Trophoblast cell (in vitro differentiated cells and primary cell): ENCODE measurements around the gene CD81.
"Not testable (repeated sequence)": the region's sequence is repeated elsewhere in the genome, so short reads cannot be mapped to it uniquely, and the experiment has no call there.

Experiments
- DNase-seq, 2 donors: peaks; one replicate each; pipeline ENCODE4 v3.0.0-alpha.2; 2016
- H2AFZ ChIP-seq: 2 replicates; pipeline ENCODE4 v1.6.1; 2013; ENCODE audit warnings: low read length, moderate library complexity, mild to moderate bottlenecking; ENCODE audit not compliant: insufficient read depth, poor library complexity
- H2AK5ac ChIP-seq: 2 replicates; pipeline ENCODE4 v1.6.1; 2013; ENCODE audit warnings: mild to moderate bottlenecking, low read length
- H2BK120ac ChIP-seq: 2 replicates; pipeline ENCODE4 v1.6.1; 2013; ENCODE audit warnings: low read length, mild to moderate bottlenecking, moderate library complexity; ENCODE audit not compliant: insufficient read depth, poor library complexity
- H2BK12ac ChIP-seq: 2 replicates; pipeline ENCODE4 v1.6.1; 2013; ENCODE audit warnings: mild to moderate bottlenecking, low read length, moderate library complexity
- H2BK5ac ChIP-seq: 2 replicates; pipeline ENCODE4 v1.6.1; 2013; ENCODE audit warnings: low read length, low read depth, moderate library complexity, mild to moderate bottlenecking; ENCODE audit not compliant: poor library complexity
- H3K14ac ChIP-seq: 2 replicates; pipeline ENCODE4 v1.6.1; 2013; ENCODE audit warnings: mild to moderate bottlenecking, low read length
- H3K18ac ChIP-seq: 2 replicates; pipeline ENCODE4 v1.6.1; 2013; ENCODE audit warnings: mild to moderate bottlenecking, low read length
- H3K23ac ChIP-seq: 2 replicates; pipeline ENCODE4 v1.6.1; 2013; ENCODE audit warnings: low read length
- H3K27ac ChIP-seq: 2 replicates; pipeline ENCODE4 v1.5.1; 2013; ENCODE audit warnings: low read depth, mild to moderate bottlenecking, inconsistent platforms, low read length, moderate library complexity
- H3K27me3 ChIP-seq: 2 replicates; pipeline ENCODE4 v1.6.1; 2013; ENCODE audit warnings: inconsistent platforms, mild to moderate bottlenecking, low read length, moderate library complexity; ENCODE audit not compliant: insufficient read depth
- H3K36me3 ChIP-seq, 2 experiments: 1 replicate in 1 of 2; 2 replicates in 1 of 2; pipeline ENCODE4 v1.6.1; 2013; ENCODE audit warnings: low read length in 2 of 2, mild to moderate bottlenecking in 2 of 2, moderate library complexity in 1 of 2; ENCODE audit not compliant: insufficient read depth in 2 of 2, control insufficient read depth in 1 of 2
- H3K4ac ChIP-seq: 2 replicates; pipeline ENCODE4 v1.6.1; 2013; ENCODE audit warnings: low read depth, mild to moderate bottlenecking, low read length, moderate library complexity
- H3K4me1 ChIP-seq, 2 experiments: 1 replicate in 1 of 2; 2 replicates in 1 of 2; pipeline ENCODE4 v1.6.1; 2013; ENCODE audit warnings: low read length in 2 of 2, mild to moderate bottlenecking in 2 of 2, moderate library complexity in 1 of 2; ENCODE audit not compliant: insufficient read depth in 2 of 2, control insufficient read depth in 1 of 2
- H3K4me2 ChIP-seq: 2 replicates; pipeline ENCODE4 v1.6.1; 2013; ENCODE audit warnings: inconsistent platforms, mild to moderate bottlenecking, low read length, moderate library complexity
- H3K4me3 ChIP-seq: 2 replicates; pipeline ENCODE4 v1.5.1; 2013; ENCODE audit warnings: mild to moderate bottlenecking, low read depth, low read length, inconsistent platforms
- H3K79me1 ChIP-seq: one replicate; pipeline ENCODE4 v1.6.1; 2013; ENCODE audit warnings: low read length
- H3K79me2 ChIP-seq: 2 replicates; pipeline ENCODE4 v1.6.1; 2013; ENCODE audit warnings: low read length, mild to moderate bottlenecking; ENCODE audit not compliant: control insufficient read depth, insufficient read depth, poor library complexity
- H3K9ac ChIP-seq: 2 replicates; pipeline ENCODE4 v1.6.1; 2013; ENCODE audit warnings: mild to moderate bottlenecking, low read length
- H3K9me3 ChIP-seq: 2 replicates; pipeline ENCODE4 v1.6.1; 2013; ENCODE audit warnings: low read depth, mild to moderate bottlenecking, control low read depth, inconsistent platforms, low read length; ENCODE audit not compliant: insufficient read depth
- H4K12ac ChIP-seq: 2 replicates; pipeline ENCODE4 v1.6.1; 2013; ENCODE audit warnings: low read depth, mild to moderate bottlenecking, low read length, moderate library complexity
- H4K8ac ChIP-seq: 2 replicates; pipeline ENCODE4 v1.6.1; 2013; ENCODE audit warnings: low read depth, mild to moderate bottlenecking, low read length, moderate library complexity
- H4K91ac ChIP-seq: one replicate; pipeline ENCODE4 v1.6.1; 2013; ENCODE audit warnings: low read depth, mild to moderate bottlenecking, low read length, moderate library complexity
- WGBS: extraction: QIAGEN DNeasy Blood & Tissue Kit; methylation state at CpG from one replicate; pipeline ENCODE4 v1.1.7; 2013; ENCODE audit warnings: missing lambda C conversion rate; ENCODE audit not compliant: insufficient read length, insufficient coverage; ENCODE audit errors: extremely low coverage; 5-methylcytosine and 5-hydroxymethylcytosine counted together

Gene CD81

DNA sequence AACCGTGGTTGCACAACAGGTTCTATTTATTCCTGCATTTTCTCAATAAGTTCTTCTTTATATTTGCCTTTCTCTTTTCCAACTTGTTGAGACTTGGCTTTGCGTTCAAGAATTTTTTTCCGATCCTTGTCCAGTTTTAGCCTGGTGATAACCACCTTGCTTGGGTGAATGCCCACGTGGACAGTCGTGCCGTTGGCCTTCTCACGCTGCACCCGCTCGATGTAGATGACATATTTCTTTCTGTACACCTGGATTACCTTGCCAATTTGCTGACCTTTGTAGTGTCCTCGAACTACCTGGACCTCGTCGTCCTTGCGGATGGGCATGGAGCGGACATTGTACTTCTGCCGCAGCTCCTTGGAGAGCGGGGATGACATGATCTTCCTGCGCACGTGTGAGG lies 41.8 kb upstream of the CD81 start:
- not testable (repeated sequence) for H2AFZ ChIP-seq, H3K79me2 ChIP-seq, H3K18ac ChIP-seq, H3K9me3 ChIP-seq, H3K4me2 ChIP-seq, H3K23ac ChIP-seq, H4K12ac ChIP-seq, H3K4ac ChIP-seq, H2BK12ac ChIP-seq, H3K36me3 ChIP-seq, H2AK5ac ChIP-seq, H3K27ac ChIP-seq, H3K9ac ChIP-seq, H2BK120ac ChIP-seq, DNase-seq, H3K4me1 ChIP-seq, H4K91ac ChIP-seq, H3K27me3 ChIP-seq, H2BK5ac ChIP-seq, H3K79me1 ChIP-seq, H4K8ac ChIP-seq, H3K4me3 ChIP-seq, H3K14ac ChIP-seq
- WGBS, result no CpG with 5 or more reads among the region's 18 CpGs

DNA sequence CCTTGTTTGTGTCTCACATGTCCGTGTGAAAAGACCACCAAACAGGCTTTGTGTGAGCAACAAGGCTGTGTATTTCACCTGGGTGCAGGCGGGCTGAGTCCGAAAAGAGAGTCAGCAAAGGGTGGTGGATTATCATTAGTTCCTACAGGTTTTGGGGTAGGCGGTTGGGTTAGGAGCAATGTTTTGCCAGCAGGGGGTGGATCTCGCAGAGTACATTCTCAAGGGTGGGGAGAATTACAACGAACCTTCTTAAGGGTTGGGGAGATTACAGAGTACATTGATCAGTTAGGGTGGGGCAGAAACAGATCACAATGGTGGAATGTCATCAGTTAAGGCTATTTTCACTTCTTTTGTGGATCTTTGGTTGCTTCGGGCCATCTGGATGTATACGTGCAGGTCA lies 38.4 kb upstream of the CD81 start:
- H2BK12ac ChIP-seq, H3K4me3 ChIP-seq, H3K9ac ChIP-seq, H3K14ac ChIP-seq, H3K9me3 ChIP-seq, H4K12ac ChIP-seq, H4K91ac ChIP-seq, H4K8ac ChIP-seq, H2BK120ac ChIP-seq, H2AFZ ChIP-seq, H3K4ac ChIP-seq, H3K18ac ChIP-seq, H3K4me1 ChIP-seq, H3K27ac ChIP-seq, DNase-seq, H2AK5ac ChIP-seq, H2BK5ac ChIP-seq, H3K4me2 ChIP-seq, H3K27me3 ChIP-seq, H3K79me1 ChIP-seq, H3K36me3 ChIP-seq, H3K23ac ChIP-seq, H3K79me2 ChIP-seq: not testable (repeated sequence)
- no CpG with 5 or more reads among the region's 8 CpGs for WGBS

DNA sequence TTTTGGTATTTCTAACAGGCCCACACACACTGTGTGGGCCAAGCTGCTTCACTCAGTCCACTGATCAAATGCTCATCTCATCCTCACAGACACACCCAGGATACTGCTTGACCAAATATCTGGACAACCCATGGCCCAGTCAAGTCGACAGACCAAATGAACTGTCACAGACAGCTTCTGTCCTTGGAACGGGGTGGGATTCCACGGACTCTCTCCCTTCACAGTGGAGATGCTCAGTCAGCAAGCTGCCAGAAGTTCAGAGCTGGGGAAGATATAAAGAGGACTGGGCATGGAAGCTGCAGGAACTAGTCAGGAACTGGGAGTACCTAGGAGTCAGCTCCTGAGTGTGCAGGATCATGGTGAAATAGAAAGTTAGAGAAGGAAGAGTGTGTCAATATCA lies 34.6 kb upstream of the CD81 start:
- no peak for DNase-seq
- no CpG with 5 or more reads among the region's 3 CpGs for WGBS
- H4K8ac ChIP-seq, result no peak overlapping the region
- no peak overlapping the region for H3K4me2 ChIP-seq
- no peak overlapping the region for H3K27ac ChIP-seq
- H2BK12ac ChIP-seq, result no peak overlapping the region
- no peak overlapping the region for H3K23ac ChIP-seq
- no peak overlapping the region for H4K12ac ChIP-seq
- no peak overlapping the region for H3K14ac ChIP-seq
- H3K4ac ChIP-seq, result no peak overlapping the region
- peaks cover 19% of the 10 kb centered on the region for H3K9me3 ChIP-seq
- H2BK120ac ChIP-seq, result no peak overlapping the region
- no peak overlapping the region for H2AFZ ChIP-seq
- H3K4me1 ChIP-seq, result no peaks in the 10 kb centered on the region
- H3K27me3 ChIP-seq, result peaks cover 2% of the 10 kb centered on the region
- H3K9ac ChIP-seq, result no peak overlapping the region
- H4K91ac ChIP-seq, result no peak overlapping the region
- no peaks in the 10 kb centered on the region for H3K79me2 ChIP-seq
- H3K36me3 ChIP-seq, result no peaks in the 10 kb centered on the region
- H3K79me1 ChIP-seq, result no peaks in the 10 kb centered on the region
- no peak overlapping the region for H3K4me3 ChIP-seq
- H2AK5ac ChIP-seq, result no peak overlapping the region
- H3K18ac ChIP-seq, result no peak overlapping the region
- H2BK5ac ChIP-seq, result no peak overlapping the region

GRCh38 chr11:2342981-2343380 lies 34.1 kb upstream of the CD81 start:
- Histone ChIP-seq H4K91ac (no peak overlapping the region), H4K12ac (no peak overlapping the region), H3K4me1 (no peaks in the 10 kb centered on the region), H2BK120ac (no peak overlapping the region), H3K18ac (no peak overlapping the region), H3K79me2 (no peaks in the 10 kb centered on the region), H3K14ac (no peak overlapping the region), H2BK12ac (no peak overlapping the region), H2AK5ac (no peak overlapping the region), H2AFZ (no peak overlapping the region), H3K27me3 (peaks cover 2% of the 10 kb centered on the region), H3K23ac (no peak overlapping the region), H3K4ac (no peak overlapping the region), H3K36me3 (no peaks in the 10 kb centered on the region), H3K4me3 (no peak overlapping the region), H3K4me2 (no peak overlapping the region), H3K79me1 (no peaks in the 10 kb centered on the region), H4K8ac (no peak overlapping the region), H3K9me3 (peaks cover 19% of the 10 kb centered on the region), H2BK5ac (no peak overlapping the region), H3K9ac (no peak overlapping the region), H3K27ac (no peak overlapping the region)
- no peak for DNase-seq
- WGBS, result no CpG with 5 or more reads among the region's 5 CpGs
